ENCODE results near the gene ST14. TPM values are rescaled to one million over a fixed set of nuclear protein-coding genes. Genes with fewer than 3 reads are reported as not detected.

ST14 gene
- total and polyA plus RNA-seq, 2 donors (not counting 3 experiments of a cell fraction or from before 2014, with no cell fraction given), result 0.08 TPM; not detected in 1

GRCh38 chr11:130234315-130234714 lies 74.7 kb downstream of the ST14 start:
- Histone ChIP-seq H3K9me1 (replicated peaks; ENCODE audit: control insufficient read depth, extremely low read depth, insufficient read depth, low read length) (no peaks in the 10 kb centered on the region), H2AFZ (ENCODE audit: low read depth, low read length) (no peak overlapping the region), H3K36me3 (ENCODE audit: control insufficient read depth in 2 of 2, extremely low read depth in 1 of 2, insufficient read depth in 2 of 2, low read length in 2 of 2) (peaks cover 0 to 2% of the 10 kb centered on the region in 2 experiments), H3K4me1 (ENCODE audit: control insufficient read depth, extremely low read depth, insufficient read depth, low read length) (no peaks in the 10 kb centered on the region), H4K20me1 (replicated peaks; ENCODE audit: control insufficient read depth, extremely low read depth, insufficient read depth, low read length) (no peaks in the 10 kb centered on the region), H3K4me2 (ENCODE audit: insufficient read depth, low read length) (no peak overlapping the region), H3K27me3 (ENCODE audit: control insufficient read depth in 2 of 2, insufficient read depth in 2 of 2, low read length in 2 of 2) (no peaks in the 10 kb centered on the region), H3K27ac (ENCODE audit: insufficient read depth, low read depth, low read length) (no peak overlapping the region), H3K79me2 (ENCODE audit: control insufficient read depth, insufficient read depth, low read length) (no peaks in the 10 kb centered on the region), H3K4me3 (replicated peaks in 1 of 3; ENCODE audit: insufficient read depth in 1 of 3, low read depth in 1 of 3, low read length in 3 of 3) (no peak overlapping the region), H3K9ac (replicated peaks; ENCODE audit: extremely low read depth, insufficient read depth, low read length) (no peak overlapping the region), H3K9me3 (replicated peaks; ENCODE audit: control insufficient read depth, insufficient read depth, low read length) (no peaks in the 10 kb centered on the region)
- intact Hi-C loops (cut with micrococcal nuclease) (no loop called here), dilution Hi-C loops (cut with MboI; ENCODE audit: extremely low pct_ligation_motif_present, low sequenced_read_pairs) (no loop called here)
- no TSS peak for BruUV-seq (replicated peaks)
- FAIRE-seq, result no peak
- ChIA-PET CTCF (no interaction called here), POLR2A (no interaction called here)
- TF ChIP-seq POLR2AphosphoS5 (IDR thresholded peaks at IDR 0.05; ENCODE audit: insufficient read depth, low read depth, low read length) (no peak), POLR2A (IDR thresholded peaks at IDR 0.05; ENCODE audit: low read depth, low read length) (no peak), GATA2 (IDR thresholded peaks at IDR 0.05; ENCODE audit: insufficient read depth, insufficient read length, low read depth, low read length) (no peak), MAX (IDR thresholded peaks at IDR 0.05; ENCODE audit: insufficient read depth, insufficient read length) (no peak), JUN (IDR thresholded peaks at IDR 0.05; ENCODE audit: borderline replicate concordance, insufficient read depth, insufficient read length, low read depth) (no peak), EZH2 (IDR thresholded peaks at IDR 0.05; ENCODE audit: borderline replicate concordance, low read depth, low read length, severe bottlenecking) (no peak), CTCF (IDR thresholded peaks at IDR 0.05; ENCODE audit: extremely low read depth in 1 of 2, insufficient read depth in 1 of 2, low read depth in 1 of 2, low read length in 2 of 2) (no peak), MYC (IDR thresholded peaks at IDR 0.05; ENCODE audit: low read depth, low read length) (no peak), FOS (IDR thresholded peaks at IDR 0.05; ENCODE audit: borderline replicate concordance, insufficient read depth, low read length) (no peak)
- no peak for DNase-seq (ENCODE audit: low read depth, low spot score)
